ENCODE results near the gene ACSF2. TPM values are rescaled to one million over a fixed set of nuclear protein-coding genes. Genes with fewer than 3 reads are reported as not detected.

ACSF2 gene
- total RNA-seq, 1 experiment from 2014 or later = 12.2 TPM

DNA sequence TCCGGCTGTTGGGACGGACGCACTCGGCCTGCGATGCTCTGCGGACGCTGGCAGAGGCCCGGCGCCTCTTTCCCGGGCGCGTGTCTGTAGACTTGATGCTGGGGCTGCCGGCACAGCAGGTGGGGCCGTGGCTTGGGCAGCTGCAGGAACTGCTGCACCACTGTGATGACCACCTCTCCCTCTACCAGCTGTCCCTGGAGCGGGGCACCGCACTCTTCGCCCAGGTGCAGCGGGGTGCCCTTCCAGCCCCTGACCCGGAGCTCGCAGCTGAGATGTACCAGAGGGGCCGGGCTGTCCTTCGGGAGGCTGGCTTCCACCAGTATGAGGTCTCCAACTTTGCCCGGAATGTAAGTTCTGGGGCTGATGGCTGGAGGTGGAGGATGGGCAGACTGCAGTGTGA is 56.1 kb downstream of the ACSF2 start:
- Histone ChIP-seq H2BK5ac (ENCODE audit: insufficient read length, low read length) (no peak overlapping the region), H4K8ac (replicated peaks; ENCODE audit: insufficient read length, low read depth, low read length) (no peak overlapping the region), H4K91ac (ENCODE audit: insufficient read length, low read depth, low read length) (no peak overlapping the region), H2BK20ac (ENCODE audit: low read depth, low read length, poor library complexity, severe bottlenecking) (no peak overlapping the region), H3K23me2 (ENCODE audit: insufficient read length, low read depth, low read length, poor library complexity, severe bottlenecking) (no peaks in the 10 kb centered on the region), H3K9ac (ENCODE audit: extremely low read depth, insufficient read length, low read length) (no peak overlapping the region), H3K4ac (ENCODE audit: low read depth, low read length) (no peak overlapping the region), H2BK15ac (ENCODE audit: low read depth, low read length) (no peak overlapping the region), H3K56ac (ENCODE audit: insufficient read length, low read depth, low read length) (no peak overlapping the region), H3K14ac (ENCODE audit: insufficient read depth, low read length) (no peak overlapping the region), H2AK5ac (ENCODE audit: insufficient read length, low read length) (no peak overlapping the region), H2BK120ac (ENCODE audit: low read depth, low read length, poor library complexity, severe bottlenecking) (no peak overlapping the region), H4K5ac (ENCODE audit: insufficient read length, low read depth, low read length) (no peak overlapping the region), H3T11ph (ENCODE audit: low read length) (no peak overlapping the region), H3K4me1 (ENCODE audit: insufficient read depth, low read length) (no peaks in the 10 kb centered on the region), H2BK12ac (ENCODE audit: insufficient read length, low read depth, low read length) (no peak overlapping the region), H2AFZ (ENCODE audit: low read length) (no peak overlapping the region), H3K23ac (ENCODE audit: insufficient read length, low read depth, low read length) (no peak overlapping the region), H3K79me1 (ENCODE audit: insufficient read depth, low read depth, low read length, poor library complexity, severe bottlenecking) (no peaks in the 10 kb centered on the region), H3K27ac (ENCODE audit: insufficient read length, low read depth, low read length) (no peak overlapping the region), H3K27me3 (ENCODE audit: insufficient read depth, low read length) (no peaks in the 10 kb centered on the region), H3K18ac (ENCODE audit: insufficient read length, low read depth, low read length) (no peak overlapping the region), H3K79me2 (ENCODE audit: insufficient read depth, low read length) (no peaks in the 10 kb centered on the region), H4K20me1 (ENCODE audit: control insufficient read depth, insufficient read depth, insufficient read length) (no peaks in the 10 kb centered on the region), H3K4me2 (ENCODE audit: insufficient read depth, insufficient read length, low read length) (no peak overlapping the region), H3K9me3 (ENCODE audit: control insufficient read depth, low read depth, low read length) (no peaks in the 10 kb centered on the region)
- TF ChIP-seq CTCF (conservative IDR thresholded peaks at IDR 0.05) = no peak
- no peaks in the 10 kb centered on the region for H3K9me3 Mint-ChIP-seq
- no peak overlapping the region; a peak in 1 of 7 replicates for H3K27ac Mint-ChIP-seq
- peaks cover 11 to 12% of the 10 kb centered on the region in 2 experiments for H3K4me1 Mint-ChIP-seq
- H3K27me3 Mint-ChIP-seq (ENCODE audit: low read depth) = peaks cover 5% of the 10 kb centered on the region
- DNase-seq = no peak
- peaks cover 2 to 37% (median 36%) of the 10 kb centered on the region in 3 experiments for H3K36me3 Mint-ChIP-seq (ENCODE audit: insufficient read depth in 1 of 3, low read depth in 3 of 3)
- no CpG with 5 or more reads among the region's 23 CpGs for WGBS (ENCODE audit: extremely low coverage, insufficient read length, low lambda C conversion rate)
- H3K4me3 Mint-ChIP-seq = no peak overlapping the region
